EH (cell line): ENCODE measurements around the gene SPECC1.

Experiments used
- DNase-seq: peaks from one replicate; pipeline ENCODE4 v3.0.0-alpha.2; 2015; ENCODE audit warnings: low read depth

The SPECC1 gene

DNA sequence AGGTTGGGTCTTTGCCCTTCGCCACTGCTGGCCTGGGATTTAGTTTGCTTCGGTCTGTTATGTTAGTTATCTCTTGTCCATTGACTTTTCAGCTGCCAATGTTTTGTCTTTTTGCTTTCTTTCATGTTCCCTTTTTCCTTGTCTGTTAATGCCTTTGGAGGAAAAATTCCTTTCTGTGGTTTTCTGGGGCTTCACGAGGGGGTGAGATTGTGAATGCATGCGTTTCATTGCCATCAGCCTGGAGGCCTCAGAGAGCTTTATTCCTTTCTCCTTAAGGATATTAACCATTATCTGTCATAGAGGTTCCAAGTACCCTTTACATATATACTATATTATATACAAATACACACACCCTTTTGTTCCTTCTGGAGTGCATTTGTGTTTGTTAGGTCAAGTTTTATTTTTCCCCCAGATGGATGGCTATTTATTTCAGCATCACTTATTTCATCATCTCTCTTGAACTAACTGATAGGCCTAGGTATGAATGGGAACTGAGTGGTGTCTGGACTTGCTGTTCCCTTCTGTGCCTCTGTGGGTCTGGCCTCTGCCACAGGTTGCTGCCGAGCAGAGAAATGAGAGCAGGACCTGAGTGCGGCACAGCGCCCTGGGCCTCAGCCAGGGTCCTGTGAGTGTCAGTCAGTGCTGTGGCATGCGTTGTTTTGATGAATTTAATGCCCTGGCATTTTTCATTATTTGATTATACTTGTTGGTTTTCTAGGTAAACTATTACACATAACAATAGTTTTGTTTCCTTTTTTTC, 264.8 kb downstream of the SPECC1 start:
- DNase-seq: no peak

DNA sequence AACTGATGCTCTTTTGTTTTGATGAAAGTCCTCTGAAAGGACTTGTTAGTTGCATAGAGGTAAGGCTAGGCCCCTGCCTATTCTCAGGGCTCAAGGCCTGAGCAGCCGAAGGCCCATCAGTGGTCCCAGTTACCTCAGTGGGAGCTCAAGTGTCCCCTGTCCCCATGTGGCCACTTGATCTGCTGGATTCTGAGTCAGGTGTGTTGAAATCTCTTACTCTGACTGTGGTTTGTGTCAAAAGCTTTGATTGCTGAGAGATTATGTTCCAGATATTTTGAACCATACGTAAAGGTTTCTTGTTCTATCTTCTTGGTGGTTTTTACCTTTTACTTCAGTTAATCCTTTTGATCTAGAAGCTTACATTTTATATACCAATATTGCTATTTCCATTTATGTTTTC, 266.5 kb downstream of the SPECC1 start:
- DNase-seq: no peak

DNA sequence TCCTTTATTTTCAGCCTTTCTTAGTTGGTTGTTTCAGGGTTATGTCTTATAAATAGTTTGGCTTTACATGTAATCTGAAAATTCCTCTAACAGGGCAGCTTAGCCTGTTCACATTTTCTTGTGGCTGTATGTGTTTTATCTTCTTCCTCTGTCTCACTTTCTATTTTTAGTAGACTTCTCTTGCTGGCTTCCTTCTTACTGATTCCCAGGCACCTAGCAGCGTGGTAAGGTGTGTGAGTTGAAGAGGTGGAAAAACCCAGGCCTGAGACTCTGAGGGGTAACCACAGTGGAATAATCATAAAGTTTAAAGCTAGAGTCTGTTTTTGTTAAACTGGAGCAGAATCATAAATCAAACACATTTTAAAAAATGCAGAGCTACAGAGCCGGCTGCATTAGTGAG, 267.3 kb downstream of the SPECC1 start:
- DNase-seq: peak; percentile 14

DNA sequence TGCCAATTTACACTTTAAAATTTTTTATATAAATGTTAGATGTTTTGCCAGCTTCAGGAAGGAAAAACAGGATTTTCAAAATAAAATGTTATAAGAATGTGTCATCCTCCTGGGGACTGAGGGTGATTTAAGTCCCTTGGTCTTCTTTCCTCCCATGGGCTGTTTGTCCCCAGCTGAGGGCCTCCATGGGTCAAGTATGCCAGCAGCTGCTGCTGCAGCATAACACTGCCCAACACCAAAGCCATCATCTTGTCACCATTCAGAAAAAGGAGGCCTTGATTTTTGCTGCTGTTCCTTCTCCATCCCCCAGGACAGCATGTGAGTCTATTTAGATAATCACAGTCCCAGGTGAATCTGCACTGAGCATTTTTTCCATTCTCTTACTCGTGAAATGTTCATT, 269.6 kb downstream of the SPECC1 start:
- DNase-seq: peak; percentile 30

DNA sequence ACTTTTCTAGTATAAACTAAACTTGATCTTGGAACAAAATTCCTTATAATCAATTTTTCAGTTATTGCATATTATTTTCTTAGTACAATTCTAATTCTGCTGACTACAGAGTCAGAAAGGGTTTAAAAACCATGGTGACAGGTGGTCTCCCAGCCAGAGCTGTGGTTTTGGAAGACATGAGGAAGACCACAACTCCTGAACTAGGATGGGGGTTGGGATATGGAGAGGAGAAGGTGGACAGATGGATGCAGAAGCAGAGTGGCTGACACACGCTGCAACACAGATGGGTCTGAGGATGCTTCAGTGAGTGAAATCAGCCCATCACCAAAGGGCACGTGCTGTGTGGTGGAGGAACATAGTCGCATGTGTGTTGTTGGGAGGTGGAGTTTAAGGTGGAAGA, 270.5 kb downstream of the SPECC1 start:
- DNase-seq: no peak

DNA sequence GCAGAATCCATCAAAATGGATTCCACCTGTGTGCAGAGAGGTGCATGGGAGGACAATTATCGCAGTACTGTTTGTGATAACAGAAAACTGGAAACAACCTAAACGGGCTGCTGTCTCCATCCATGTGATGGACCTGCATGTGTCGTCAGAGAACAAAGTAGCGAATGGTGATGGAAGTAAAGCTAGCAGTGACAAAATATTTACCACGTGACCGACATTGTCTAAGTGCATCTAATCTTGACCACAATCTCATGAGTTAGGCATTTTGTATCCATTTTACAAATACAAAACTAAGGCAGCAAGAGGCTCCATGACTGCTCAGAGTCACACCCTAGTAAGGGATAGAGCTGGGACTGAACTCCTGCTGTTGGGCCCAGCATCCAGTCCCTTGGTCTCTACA, 270.9 kb downstream of the SPECC1 start:
- no peak for DNase-seq

DNA sequence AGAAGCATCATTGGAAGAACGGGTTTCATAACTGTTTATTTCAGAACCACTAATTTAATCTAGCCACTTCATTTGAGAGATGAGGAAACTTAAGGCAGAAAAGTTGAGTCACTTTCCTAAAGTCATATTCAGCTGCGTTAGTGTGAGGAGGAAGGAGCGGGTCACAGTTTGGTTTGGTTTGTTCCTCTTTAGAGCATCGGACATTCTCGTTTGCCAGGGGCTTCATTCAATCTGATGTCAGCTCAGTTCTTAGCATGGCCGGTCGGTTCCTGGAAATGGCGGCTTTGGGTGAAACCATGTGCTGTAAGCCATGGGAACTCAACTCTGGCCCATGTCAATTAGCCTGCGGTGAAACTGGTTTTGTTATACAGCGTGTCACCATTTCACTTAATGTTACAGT, 271.7 kb downstream of the SPECC1 start:
- no peak for DNase-seq

DNA sequence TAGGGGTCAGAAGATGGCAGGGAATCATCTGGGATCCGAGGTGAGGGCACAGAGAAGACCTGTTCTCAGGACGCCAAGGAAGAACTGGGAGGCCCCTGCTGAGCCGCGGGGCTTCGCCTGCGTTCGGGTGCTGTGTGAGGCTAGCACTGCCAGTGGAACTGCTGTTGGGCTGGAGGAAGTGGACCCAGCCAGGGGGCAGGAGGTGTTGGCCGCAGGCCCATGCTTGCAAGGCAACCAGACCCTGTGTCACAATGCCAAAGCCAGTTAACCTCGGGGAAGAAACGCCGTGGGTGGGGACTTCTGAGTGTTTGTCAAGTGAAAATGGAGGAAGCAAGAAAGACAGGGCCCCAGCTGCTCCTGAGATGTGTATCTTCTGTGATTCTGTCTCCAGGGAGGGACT, 272.7 kb downstream of the SPECC1 start:
- DNase-seq: no peak

DNA sequence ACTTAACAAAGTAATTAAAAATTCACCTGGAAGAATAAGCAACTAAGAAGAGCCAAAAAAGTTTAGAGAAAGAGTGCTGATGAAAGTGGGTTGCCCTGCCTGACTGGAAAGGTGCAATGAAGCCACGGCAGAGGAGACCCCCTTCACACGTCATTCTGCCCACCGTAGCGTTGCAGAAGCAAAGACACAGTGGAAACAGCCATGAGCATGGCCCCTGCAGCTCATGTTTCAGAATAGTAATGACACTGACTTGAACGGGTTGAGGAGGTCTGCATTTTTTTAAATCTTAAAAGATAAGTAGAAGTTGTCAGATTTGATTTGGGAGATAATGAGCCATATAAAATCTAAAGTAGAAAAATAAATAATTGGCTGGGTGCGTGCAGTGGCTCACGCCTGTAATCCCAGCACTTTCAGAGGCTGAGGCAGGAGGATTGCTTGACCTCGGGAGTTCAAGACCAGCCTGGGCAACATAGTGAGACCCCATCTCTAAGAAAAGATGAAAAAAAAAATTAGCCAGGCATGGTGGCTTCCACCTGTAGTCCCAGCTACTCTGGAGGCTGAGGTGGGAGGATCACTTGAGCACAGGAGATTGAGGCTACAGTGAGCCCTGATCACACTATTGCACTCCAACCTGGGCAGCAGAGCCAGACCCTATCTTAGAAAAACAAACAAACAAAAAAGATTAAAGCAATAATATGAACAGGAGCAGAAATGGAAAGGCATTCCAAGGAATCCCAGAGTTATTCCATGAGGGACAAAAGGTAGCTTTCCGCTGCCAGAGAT, 273.6 kb downstream of the SPECC1 start:
- DNase-seq: no peak

DNA sequence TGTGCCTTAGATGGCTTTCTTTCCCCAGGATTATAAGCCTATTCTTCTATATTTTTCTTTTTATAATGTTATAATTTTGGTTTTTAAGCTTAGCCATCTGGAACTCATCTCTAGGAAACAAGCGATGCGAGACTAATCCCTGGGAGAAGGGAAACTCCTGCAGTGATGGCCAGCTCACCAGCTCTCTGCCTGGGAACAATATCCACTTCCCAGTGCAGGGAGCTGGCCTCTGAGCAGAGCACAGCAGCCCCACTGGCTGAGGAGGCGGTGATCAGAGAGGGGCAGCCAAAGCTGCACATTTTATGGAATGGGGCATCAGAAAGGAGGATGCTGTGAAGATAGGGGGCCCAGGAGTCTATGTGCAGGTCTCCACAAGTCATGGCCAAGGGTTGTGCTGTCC, 274.9 kb downstream of the SPECC1 start:
- DNase-seq: no peak

DNA sequence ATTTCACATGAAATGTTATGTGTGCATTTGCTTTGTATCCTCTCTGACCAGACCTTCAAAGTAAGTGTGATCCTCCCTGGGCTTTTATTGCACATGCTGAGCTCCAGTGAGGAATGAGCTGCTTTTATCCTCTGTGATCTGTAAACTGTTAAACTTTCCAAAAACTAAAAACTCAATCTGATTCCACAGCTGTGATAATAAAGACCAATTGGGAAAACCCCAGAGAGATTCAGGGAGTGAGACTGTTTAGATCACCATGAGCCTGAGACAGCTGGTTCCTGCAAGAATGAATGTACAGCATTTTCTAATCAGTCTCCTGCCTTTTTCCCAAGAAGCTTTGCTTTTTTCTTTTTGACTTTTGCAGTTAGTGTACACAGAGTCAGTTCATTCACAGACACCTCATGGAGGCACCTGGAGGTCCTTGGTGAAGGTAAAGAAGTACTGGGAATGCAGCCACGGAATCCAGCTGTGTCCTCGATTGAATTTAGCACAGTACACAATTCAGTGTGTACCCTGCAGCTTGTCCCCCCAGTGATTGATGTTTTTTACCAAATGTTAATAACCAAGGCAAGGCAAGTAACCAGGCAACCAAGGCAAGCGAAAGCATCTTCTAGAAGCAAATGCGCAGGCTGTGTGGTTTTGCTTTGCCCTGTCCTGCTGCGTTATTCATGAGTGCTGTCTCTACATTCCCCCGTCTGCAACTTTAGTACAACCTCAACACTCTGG, 275.6 kb downstream of the SPECC1 start:
- DNase-seq: no peak

DNA sequence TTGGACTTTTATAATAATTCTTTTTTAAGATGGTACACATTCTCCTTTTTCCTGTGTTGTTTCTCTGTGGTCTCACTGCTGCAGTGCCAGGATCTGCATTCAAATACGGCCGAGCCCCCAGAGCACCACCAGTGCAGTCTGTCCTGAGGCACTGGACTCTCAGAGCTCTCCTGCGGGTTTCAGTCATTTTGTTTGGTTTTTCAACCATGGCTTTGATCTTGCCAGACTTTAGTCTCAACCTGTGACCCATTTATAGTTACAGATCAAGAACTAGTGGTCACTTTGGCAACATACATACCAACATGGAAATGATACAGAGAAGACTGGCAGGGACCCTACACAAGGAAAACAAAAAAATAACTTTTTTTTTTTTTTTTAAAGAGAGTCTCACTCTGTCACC, 280.8 kb downstream of the SPECC1 start:
- no peak for DNase-seq

DNA sequence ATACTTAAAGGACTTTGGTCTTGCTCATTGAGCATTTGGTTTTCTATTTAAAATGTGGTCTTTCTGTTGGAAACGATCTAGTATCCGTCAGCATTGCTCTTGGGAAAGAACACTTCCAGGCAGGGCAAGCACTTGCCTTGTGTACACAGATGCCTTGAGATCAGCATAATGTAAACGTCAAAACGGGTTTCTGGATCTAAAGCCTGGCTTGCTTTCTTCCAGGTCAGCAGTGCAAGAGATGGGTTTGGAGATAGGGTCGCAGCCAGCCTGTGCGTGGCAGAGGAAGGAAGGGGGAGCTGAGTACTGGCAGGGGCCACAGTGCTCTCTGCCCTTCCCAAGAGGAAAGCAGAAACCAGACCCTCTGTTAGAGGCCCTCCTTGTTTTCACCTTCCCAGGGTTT, 282.7 kb downstream of the SPECC1 start:
- DNase-seq: no peak

DNA sequence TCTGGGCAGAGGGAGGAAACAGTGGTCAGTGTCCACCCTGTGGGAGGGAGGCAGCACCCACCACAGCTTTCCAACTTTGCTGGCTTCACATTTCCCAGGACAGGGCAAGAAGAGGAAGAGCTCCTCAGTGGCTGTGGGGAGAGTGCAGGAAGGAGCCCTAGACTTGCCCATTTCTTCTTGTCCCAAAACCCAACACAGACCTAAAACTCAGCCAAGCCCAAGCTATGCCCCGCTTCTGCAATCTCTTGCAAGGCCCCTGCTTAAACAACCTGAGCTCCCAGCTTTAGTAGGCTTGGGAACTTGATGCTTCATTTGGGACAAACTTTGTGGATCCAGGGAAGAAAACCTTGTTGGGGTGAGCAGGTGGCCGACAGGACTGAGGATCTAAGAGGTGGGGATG, 284.3 kb downstream of the SPECC1 start:
- DNase-seq: no peak

DNA sequence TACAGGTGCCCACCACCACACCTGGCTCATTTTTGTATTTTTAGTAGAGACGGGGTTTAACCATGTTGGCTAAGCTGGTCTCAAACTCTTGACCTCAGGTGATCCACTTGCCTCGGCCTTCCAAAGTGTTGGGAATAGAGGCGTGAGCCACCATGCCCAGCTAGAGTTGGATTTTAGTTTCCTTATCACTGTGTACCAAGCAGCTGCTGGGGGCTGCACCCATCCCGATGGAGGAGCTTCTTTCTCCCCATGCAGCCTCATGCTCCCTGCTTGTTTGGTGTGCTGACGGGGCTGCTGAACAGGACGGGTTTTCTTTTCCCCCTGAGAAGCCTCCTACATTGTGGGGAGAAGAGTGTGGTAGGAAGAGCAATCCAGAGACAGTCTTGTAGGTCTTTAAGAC, 285.0 kb downstream of the SPECC1 start:
- no peak for DNase-seq

DNA sequence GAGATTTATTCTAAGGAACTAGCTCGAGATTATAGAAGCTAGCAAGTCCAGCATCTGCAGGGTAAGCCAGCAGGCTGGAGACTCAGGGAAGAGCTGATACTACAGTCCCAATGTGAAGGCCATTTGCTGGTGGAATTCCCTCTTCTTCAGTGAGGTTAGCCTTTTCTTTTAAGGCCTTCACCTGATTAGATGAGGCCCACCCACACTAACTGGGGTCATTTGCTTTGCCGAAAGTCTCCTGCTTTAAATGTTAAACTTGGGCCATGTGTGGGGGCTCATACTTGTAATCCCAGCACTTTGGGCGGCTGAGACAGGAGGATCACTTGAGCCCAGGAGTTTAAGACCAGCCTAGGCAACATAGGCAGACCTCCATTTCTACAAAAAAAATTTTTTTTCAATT, 289.9 kb downstream of the SPECC1 start:
- no peak for DNase-seq

DNA sequence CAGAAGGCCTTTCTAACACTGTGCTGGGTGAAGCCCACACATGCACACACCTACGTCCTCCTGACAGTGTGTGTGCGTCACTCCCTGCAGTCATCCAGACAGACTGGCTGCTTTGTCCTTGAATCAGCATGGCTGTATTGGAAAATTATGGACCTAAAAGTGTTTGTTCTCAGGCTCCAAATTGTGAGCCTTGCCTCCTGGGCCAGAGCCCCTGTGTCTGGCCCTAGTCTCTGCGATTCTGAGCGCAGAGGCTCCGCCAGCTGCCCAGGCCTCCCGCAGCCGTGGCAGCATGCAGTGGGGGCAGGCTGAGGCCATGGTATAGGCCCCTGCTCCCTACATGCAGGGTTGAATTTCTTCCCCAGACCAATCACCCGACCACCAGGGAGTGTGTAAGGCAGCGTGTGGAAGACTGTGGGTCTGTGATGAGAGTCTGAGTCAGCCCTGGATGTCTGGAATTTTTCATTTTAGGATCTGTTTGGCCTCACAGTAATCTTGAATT, 291.3 kb downstream of the SPECC1 start:
- peak; percentile 88 for DNase-seq

DNA sequence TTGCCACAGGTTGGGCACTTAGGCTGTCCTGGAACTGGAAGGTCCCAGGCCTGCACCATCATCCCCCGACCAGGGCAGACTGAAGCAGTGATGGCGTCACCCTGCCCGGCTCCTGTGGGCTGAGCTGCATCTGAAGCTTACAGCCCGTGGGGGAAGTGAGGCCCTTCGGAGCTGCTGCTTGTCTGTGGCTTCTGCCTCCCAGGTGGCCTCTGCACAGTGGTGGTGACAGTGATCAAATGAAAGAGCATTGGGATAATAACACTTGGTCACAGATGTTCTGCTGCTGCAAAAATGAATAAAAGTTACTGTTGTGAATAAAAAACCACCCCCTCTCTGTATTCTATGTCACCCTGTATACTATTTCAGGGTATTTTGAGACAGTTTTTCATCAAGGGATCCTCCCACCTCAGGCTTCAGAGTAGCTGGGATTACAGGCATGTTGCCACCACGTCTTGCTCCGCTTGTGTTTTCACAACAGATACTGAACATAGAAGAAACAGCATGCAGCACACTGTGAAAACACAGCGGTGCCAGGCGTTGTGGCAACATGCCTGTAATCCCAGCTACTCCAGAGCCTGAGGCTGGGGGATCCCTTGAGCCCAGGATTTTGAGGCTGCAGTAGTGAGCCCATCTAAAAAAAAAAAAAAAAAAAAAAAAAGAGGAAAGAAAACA, 293.2 kb downstream of the SPECC1 start:
- no peak for DNase-seq

DNA sequence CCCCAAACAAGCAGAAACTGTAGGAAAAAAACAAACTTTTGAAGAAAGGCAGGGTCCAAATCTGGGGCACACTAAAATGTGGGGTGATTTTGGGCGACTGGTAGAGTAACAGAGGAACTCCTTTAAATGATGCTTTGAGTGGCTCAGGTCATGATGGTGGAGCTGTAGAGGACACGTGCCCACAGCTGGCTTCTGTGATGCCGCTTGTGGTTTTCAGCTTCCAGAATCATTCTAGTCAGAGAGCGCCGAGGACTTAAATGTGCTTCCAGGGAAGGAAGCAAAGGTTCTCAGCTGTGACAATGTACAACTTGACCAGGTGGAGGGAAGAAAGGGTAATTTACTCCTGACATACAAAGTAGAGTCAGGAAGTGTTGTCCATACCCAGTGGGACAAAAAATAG, 295.8 kb downstream of the SPECC1 start:
- no peak for DNase-seq

DNA sequence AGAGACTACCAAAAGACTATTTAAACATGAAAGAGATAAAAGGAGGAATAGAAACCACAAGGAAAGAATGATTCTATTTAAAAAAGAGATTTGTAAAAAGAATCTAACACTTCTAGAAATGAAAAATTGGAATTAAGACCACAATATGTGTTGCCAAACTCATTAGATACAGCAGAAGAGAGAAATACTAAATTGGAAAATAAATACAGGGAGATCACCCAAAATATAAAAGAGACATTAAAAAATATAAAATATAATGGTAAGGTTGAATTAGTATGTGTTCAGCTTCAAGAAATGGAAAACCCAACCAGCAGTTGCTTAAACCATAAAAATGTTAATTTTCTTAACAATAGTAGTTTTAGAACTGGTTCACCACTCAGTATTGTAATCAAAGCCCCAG, 297.8 kb downstream of the SPECC1 start:
- no peak for DNase-seq

DNA sequence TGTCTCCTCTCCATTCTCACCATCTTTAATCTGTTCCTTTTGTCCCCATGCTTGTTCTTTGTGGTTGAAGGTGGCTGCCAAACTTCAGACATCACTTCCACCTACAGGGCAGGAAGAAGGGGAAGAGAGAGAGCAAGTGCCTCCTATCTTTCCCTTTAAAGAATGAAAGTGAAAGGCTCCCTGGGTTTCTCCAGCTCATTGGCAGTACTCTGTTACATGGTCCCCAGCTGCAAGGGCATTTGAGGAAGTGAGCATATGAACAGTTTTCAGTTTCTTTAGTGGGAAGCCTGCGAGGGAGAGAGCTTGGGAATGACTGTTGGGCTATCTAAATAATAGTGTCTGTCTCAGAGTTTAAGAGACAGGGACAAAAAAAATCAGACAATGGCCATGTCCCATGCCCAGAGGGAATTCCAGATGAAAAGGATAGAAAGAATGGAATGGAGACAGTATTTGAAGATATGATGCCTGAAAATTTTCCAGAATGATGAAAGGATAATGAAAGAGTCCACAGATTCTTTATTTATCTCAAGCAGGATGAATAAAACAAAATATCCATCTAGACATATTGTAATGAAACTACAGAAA, 298.3 kb downstream of the SPECC1 start:
- no peak for DNase-seq

DNA sequence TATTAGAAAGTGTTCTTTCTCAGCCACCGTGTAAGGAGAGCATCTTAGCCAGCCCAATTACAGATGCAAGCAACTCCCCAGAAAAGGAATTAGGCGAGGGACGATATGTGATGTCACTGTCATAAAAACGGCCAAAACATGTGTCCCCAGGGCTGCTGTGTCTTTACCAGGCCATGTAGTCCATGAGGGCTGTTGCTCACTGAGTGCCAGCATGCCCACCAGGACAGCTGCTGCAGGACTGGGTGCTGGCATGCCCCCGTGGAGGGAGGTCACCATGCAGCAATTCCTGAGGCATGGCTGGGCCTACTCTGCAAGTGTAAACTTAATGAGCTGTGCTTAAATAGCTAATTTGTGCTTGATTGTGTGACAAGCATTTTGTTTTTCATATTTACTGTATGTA, 301.3 kb downstream of the SPECC1 start:
- DNase-seq: no peak
